ENCODE measurements around the gene ARHGAP15.

Gene ARHGAP15

DNA sequence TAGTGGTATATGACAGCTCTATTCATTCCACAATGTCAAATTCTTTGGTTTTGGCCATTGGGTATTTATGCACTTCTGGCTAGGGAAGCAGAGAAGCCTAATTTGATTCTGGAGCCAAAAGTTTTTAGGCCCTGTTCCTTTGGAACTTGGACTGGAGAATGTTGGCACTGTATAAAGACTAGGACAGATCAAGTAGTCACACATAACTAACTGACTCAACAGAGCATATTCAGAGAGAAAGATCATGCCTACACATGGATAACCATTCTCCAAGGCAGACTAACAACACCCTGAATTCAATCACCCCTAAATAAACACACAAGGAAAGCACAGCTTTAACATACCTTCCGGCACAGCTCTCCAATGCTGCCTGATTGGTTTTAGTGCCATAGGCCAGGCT lies 62.9 kb downstream of the ARHGAP15 start:
- no peak overlapping the region for H3K4me3 Mint-ChIP-seq
- DNase-seq = no peak
- no peak overlapping the region for H3K27ac Mint-ChIP-seq
- TF ChIP-seq CTCF (IDR thresholded peaks at IDR 0.05) = no peak
- no peaks in the 10 kb centered on the region for H3K27me3 Mint-ChIP-seq (ENCODE audit: low read depth, poor library complexity)
- H3K36me3 Mint-ChIP-seq (ENCODE audit: low read depth) = no peaks in the 10 kb centered on the region
- no peaks in the 10 kb centered on the region for H3K9me3 Mint-ChIP-seq
- H3K4me1 Mint-ChIP-seq = no peaks in the 10 kb centered on the region

DNA sequence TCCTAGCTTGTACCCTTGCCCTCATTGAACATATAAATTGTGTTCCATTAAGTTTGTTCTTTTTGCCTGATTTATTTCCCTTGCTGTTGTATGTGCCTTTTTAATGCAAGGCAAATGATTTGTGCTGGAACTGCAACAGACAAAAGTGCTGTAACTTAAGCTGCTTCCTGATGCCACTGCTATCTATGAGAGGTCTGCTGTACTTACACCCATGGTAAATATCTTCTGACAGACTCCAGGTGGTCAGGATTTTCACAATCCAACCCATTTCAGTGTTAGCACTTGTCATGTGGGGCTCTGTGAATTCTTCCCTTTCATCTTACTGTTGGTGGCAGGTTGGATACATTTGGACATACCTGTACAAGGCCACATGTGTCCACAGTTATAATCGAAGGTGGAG lies 63.5 kb downstream of the ARHGAP15 start:
- Mint-ChIP-seq H3K36me3 (ENCODE audit: low read depth) (no peaks in the 10 kb centered on the region), H3K27me3 (ENCODE audit: low read depth, poor library complexity) (no peaks in the 10 kb centered on the region), H3K4me1 (no peaks in the 10 kb centered on the region), H3K9me3 (no peaks in the 10 kb centered on the region), H3K27ac (no peak overlapping the region), H3K4me3 (no peak overlapping the region)
- TF ChIP-seq CTCF (IDR thresholded peaks at IDR 0.05) = no peak
- DNase-seq = no peak

GRCh38 chr2:143193121-143193520 lies 63.9 kb downstream of the ARHGAP15 start:
- H3K27me3 Mint-ChIP-seq (ENCODE audit: low read depth, poor library complexity) = no peaks in the 10 kb centered on the region
- H3K27ac Mint-ChIP-seq = peak overlapping the region; percentile 48
- no peak overlapping the region for H3K4me3 Mint-ChIP-seq
- no peak for TF ChIP-seq CTCF (IDR thresholded peaks at IDR 0.05)
- no peaks in the 10 kb centered on the region for H3K9me3 Mint-ChIP-seq
- no peak for DNase-seq
- no peaks in the 10 kb centered on the region for H3K36me3 Mint-ChIP-seq (ENCODE audit: low read depth)
- no peaks in the 10 kb centered on the region for H3K4me1 Mint-ChIP-seq

DNA sequence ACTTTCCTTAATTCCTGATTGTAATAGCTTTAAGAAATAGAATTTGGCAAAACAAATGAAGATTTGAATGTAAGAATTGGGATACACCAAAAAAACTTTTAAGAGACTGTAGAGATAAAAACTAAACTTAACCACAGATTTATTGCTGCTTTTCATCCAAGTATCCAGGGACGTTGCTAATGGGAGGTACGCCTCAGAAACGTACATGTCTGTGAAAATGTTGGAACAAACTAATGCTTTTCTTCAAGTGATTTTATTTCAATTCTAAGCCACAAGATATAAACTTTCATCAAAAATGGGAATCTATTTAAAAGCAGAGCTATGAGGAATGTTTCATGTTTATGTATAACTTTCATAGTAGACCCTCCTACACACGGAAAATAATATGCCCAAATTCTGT lies 66.3 kb downstream of the ARHGAP15 start:
- H3K27me3 Mint-ChIP-seq (ENCODE audit: low read depth, poor library complexity) = no peaks in the 10 kb centered on the region
- no peak for TF ChIP-seq CTCF (IDR thresholded peaks at IDR 0.05)
- H3K4me1 Mint-ChIP-seq = no peaks in the 10 kb centered on the region
- H3K27ac Mint-ChIP-seq = no peak overlapping the region
- DNase-seq = no peak
- H3K36me3 Mint-ChIP-seq (ENCODE audit: low read depth) = no peaks in the 10 kb centered on the region
- H3K9me3 Mint-ChIP-seq = no peaks in the 10 kb centered on the region
- H3K4me3 Mint-ChIP-seq = no peak overlapping the region

- no peak for DNase-seq
- no peak for TF ChIP-seq CTCF (IDR thresholded peaks at IDR 0.05)
Observed at GRCh38 chr2:143204062-143204461, 74.8 kb downstream of the ARHGAP15 start.

GRCh38 chr2:143205106-143205764 lies 76.0 kb downstream of the ARHGAP15 start:
- no peak for DNase-seq
- H3K36me3 Mint-ChIP-seq (ENCODE audit: low read depth) = no peaks in the 10 kb centered on the region
- no peak for TF ChIP-seq CTCF (IDR thresholded peaks at IDR 0.05)
- H3K27me3 Mint-ChIP-seq (ENCODE audit: low read depth, poor library complexity) = no peaks in the 10 kb centered on the region
- H3K4me1 Mint-ChIP-seq = no peaks in the 10 kb centered on the region
- H3K27ac Mint-ChIP-seq = no peak overlapping the region
- no peak overlapping the region for H3K4me3 Mint-ChIP-seq
- no peaks in the 10 kb centered on the region for H3K9me3 Mint-ChIP-seq

More at GRCh38 chr2:143204062-143204461, 74.8 kb downstream of the ARHGAP15 start:
- Mint-ChIP-seq H3K27me3 (ENCODE audit: low read depth, poor library complexity) (no peaks in the 10 kb centered on the region), H3K9me3 (no peaks in the 10 kb centered on the region), H3K27ac (no peak overlapping the region), H3K4me1 (no peaks in the 10 kb centered on the region), H3K4me3 (no peak overlapping the region), H3K36me3 (ENCODE audit: low read depth) (no peaks in the 10 kb centered on the region)
